Measurements from ENCODE around the gene CBX8. TPM values are rescaled to one million over a fixed set of nuclear protein-coding genes. Genes with fewer than 3 reads are reported as not detected.
A peak's percentile ranks its signal among the peaks of the same experiment; 100 is the strongest.

Gene CBX8
- total RNA-seq, 1 experiment from 2014 or later: 11.3 TPM

GRCh38 chr17:79771276-79771675 lies 25.6 kb downstream of the CBX8 start:
- Histone ChIP-seq H3K27ac (ENCODE audit: low read length) (no peak overlapping the region), H3K9ac (ENCODE audit: low read length) (no peak overlapping the region), H3K36me3 (ENCODE audit: low read depth, low read length) (no peaks in the 10 kb centered on the region), H3K9me3 (ENCODE audit: low read length) (no peaks in the 10 kb centered on the region), H3K4me1 (ENCODE audit: insufficient read depth, low read length) (peaks cover 20% of the 10 kb centered on the region), H3K79me2 (ENCODE audit: low read length) (no peaks in the 10 kb centered on the region), H4K20me1 (ENCODE audit: low read length) (no peaks in the 10 kb centered on the region), H2AFZ (ENCODE audit: low read length) (no peak overlapping the region), H3K27me3 (ENCODE audit: low read length) (no peaks in the 10 kb centered on the region), H3K4me3 (ENCODE audit: low read length) (no peak overlapping the region), H3F3A (ENCODE audit: low read length, unreplicated experiment) (no peaks in the 10 kb centered on the region), H3K9me2 (replicated peaks; ENCODE audit: low read length) (no peaks in the 10 kb centered on the region), H3K4me2 (ENCODE audit: low read length) (no peak overlapping the region)
- no TSS peak for BruUV-seq (replicated peaks)
- CTCF ChIA-PET: interaction anchor here (0.7 to 1.5 kb wide), 2 partner anchors 30 to 68 kb away, joined by 3 to 4 read pairs; no protein-coding TSS in a partner anchor
- DNase-seq: no peak
- POLR2A ChIA-PET (ENCODE audit: unreplicated experiment): no interaction called here
- intact Hi-C loops (cut with micrococcal nuclease): no loop called here
- TF ChIP-seq EZH2 (IDR thresholded peaks at IDR 0.05; ENCODE audit: low read length, unreplicated experiment): no peak
- TF ChIP-seq EZH2phosphoT487 (IDR thresholded peaks at IDR 0.05; ENCODE audit: borderline replicate concordance, low read length): no peak
- no peak for TF ChIP-seq CTCF (conservative IDR thresholded peaks at IDR 0.05; ENCODE audit: low read depth, low read length)
- ATAC-seq: no peak

- DNase-seq: peak; percentile 80
- H4K20me1 ChIP-seq (ENCODE audit: low read length): no peaks in the 10 kb centered on the region
- H3K4me1 ChIP-seq (ENCODE audit: insufficient read depth, low read length): peaks cover 16% of the 10 kb centered on the region
- H3K27me3 ChIP-seq (ENCODE audit: low read length): no peaks in the 10 kb centered on the region
- TF ChIP-seq EZH2 (IDR thresholded peaks at IDR 0.05; ENCODE audit: low read length, unreplicated experiment): no peak
- TF ChIP-seq EZH2phosphoT487 (IDR thresholded peaks at IDR 0.05; ENCODE audit: borderline replicate concordance, low read length): no peak
- no peak for TF ChIP-seq CTCF (conservative IDR thresholded peaks at IDR 0.05; ENCODE audit: low read depth, low read length)
- H3K9ac ChIP-seq (ENCODE audit: low read length): peak overlapping the region; percentile 26; the same call in 1 of the 2 replicates
- no peak overlapping the region for H3K4me3 ChIP-seq (ENCODE audit: low read length)
- H3K9me2 ChIP-seq (replicated peaks; ENCODE audit: low read length): no peaks in the 10 kb centered on the region
- no peaks in the 10 kb centered on the region for H3K36me3 ChIP-seq (ENCODE audit: low read depth, low read length)
- no peaks in the 10 kb centered on the region for H3K79me2 ChIP-seq (ENCODE audit: low read length)
- H3F3A ChIP-seq (ENCODE audit: low read length, unreplicated experiment): no peaks in the 10 kb centered on the region
- H3K9me3 ChIP-seq (ENCODE audit: low read length): no peaks in the 10 kb centered on the region
- H2AFZ ChIP-seq (ENCODE audit: low read length): peak overlapping the region; percentile 57
- H3K4me2 ChIP-seq (ENCODE audit: low read length): peak overlapping the region; percentile 17
- ATAC-seq: peak; percentile 85
- H3K27ac ChIP-seq (ENCODE audit: low read length): peak overlapping the region; percentile 44
- ChIA-PET CTCF (no interaction called here), POLR2A (ENCODE audit: unreplicated experiment) (no interaction called here)
- BruUV-seq (replicated peaks): TSS peak; percentile 42
- intact Hi-C loops (cut with micrococcal nuclease): no loop called here
Observed at GRCh38 chr17:79769570-79770506, 27.0 kb downstream of the CBX8 start.

GRCh38 chr17:79765708-79766107 lies 31.2 kb downstream of the CBX8 start:
- Histone ChIP-seq H3K4me2 (ENCODE audit: low read length) (no peak overlapping the region), H4K20me1 (ENCODE audit: low read length) (no peaks in the 10 kb centered on the region), H3K9ac (ENCODE audit: low read length) (no peak overlapping the region), H3K27ac (ENCODE audit: low read length) (no peak overlapping the region), H3K9me3 (ENCODE audit: low read length) (no peaks in the 10 kb centered on the region), H3K4me1 (ENCODE audit: insufficient read depth, low read length) (peaks cover 16% of the 10 kb centered on the region), H3K4me3 (ENCODE audit: low read length) (no peak overlapping the region), H3K79me2 (ENCODE audit: low read length) (no peaks in the 10 kb centered on the region), H2AFZ (ENCODE audit: low read length) (no peak overlapping the region), H3K27me3 (ENCODE audit: low read length) (no peaks in the 10 kb centered on the region), H3K9me2 (replicated peaks; ENCODE audit: low read length) (no peaks in the 10 kb centered on the region), H3F3A (ENCODE audit: low read length, unreplicated experiment) (no peaks in the 10 kb centered on the region), H3K36me3 (ENCODE audit: low read depth, low read length) (no peaks in the 10 kb centered on the region)
- BruUV-seq (replicated peaks): no TSS peak
- intact Hi-C loops (cut with micrococcal nuclease): no loop called here
- ATAC-seq (no peak), DNase-seq (no peak)
- TF ChIP-seq EZH2 (IDR thresholded peaks at IDR 0.05; ENCODE audit: low read length, unreplicated experiment): no peak
- no peak for TF ChIP-seq EZH2phosphoT487 (IDR thresholded peaks at IDR 0.05; ENCODE audit: borderline replicate concordance, low read length)
- TF ChIP-seq CTCF (conservative IDR thresholded peaks at IDR 0.05; ENCODE audit: low read depth, low read length): no peak
- ChIA-PET POLR2A (ENCODE audit: unreplicated experiment) (no interaction called here), CTCF (no interaction called here)
